ENCODE measurements around the gene GPBAR1.

- peak; percentile 8 to 25 (median 14) for TF ChIP-seq CTCF (IDR thresholded peaks at IDR 0.05)
- no peak for TF ChIP-seq POLR2AphosphoS5 (IDR thresholded peaks at IDR 0.05; ENCODE audit: insufficient read depth in 1 of 2, low read depth in 1 of 2)
- no peak for TF ChIP-seq POLR2A (IDR thresholded peaks at IDR 0.05)
These were observed 3.3 kb upstream of the GPBAR1 start for GRCh38 chr2:218257390-218257981.
